GM13976 (cell line): ENCODE data around the gene CELSR2.

ENCODE experiments used
- DNase-seq: peaks from one replicate; pipeline ENCODE4 v3.0.0; 2012; ENCODE audit warnings: low spot score
- CTCF ChIP-seq: IDR thresholded peaks from 2 replicates; pipeline ENCODE4 v1.5.1; 2012; ENCODE audit warnings: borderline replicate concordance, mild to moderate bottlenecking; ENCODE audit not compliant: insufficient read depth; ENCODE audit errors: extremely low read depth, missing control alignments, control extremely low read depth
- in situ Hi-C: fragments of 300-500 bp; cut with MboI; formaldehyde crosslinking; loops from one replicate; pipeline ENCODE4 v1.12.0; 2022; ENCODE audit warnings: low sequenced_read_pairs, mixed read lengths, inconsistent platforms; ENCODE audit not compliant: unreplicated experiment

Gene CELSR2

DNA sequence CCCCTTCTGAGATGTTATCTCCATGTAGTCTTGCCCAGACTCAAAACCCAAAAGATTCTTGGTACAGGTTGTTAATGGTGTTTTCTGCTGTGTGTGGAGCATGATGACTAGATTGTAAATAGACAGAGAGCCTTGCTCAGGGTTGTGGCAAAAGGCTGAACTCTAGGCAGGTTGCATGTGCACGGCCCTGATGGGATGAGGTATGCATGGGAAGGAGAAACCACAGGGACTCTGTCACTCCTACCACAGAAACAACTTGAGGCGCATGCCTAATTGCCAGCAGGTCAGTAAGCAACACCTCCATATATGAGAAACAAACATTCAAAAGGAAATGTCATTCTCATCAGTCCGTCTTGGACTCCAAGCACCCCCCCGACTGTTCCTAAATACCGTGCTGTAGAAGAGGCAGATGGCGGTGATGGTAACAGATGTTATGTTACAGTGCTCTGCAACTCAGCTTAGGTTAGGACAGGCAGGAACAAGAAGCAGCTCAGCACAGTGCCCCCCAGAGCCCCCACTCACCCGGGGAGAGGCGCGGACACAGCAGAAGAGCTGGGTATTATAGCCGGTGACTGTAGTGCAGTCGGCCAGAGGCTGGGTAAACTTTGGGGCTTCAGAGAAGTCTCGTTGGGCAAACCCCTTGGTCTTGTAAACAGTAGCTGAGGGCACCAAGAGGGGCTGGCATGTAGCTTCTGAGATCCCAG lies 46.5 kb downstream of the CELSR2 start:
- in situ Hi-C loops = no loop called here
- no peak for TF ChIP-seq CTCF
- no peak for DNase-seq

DNA sequence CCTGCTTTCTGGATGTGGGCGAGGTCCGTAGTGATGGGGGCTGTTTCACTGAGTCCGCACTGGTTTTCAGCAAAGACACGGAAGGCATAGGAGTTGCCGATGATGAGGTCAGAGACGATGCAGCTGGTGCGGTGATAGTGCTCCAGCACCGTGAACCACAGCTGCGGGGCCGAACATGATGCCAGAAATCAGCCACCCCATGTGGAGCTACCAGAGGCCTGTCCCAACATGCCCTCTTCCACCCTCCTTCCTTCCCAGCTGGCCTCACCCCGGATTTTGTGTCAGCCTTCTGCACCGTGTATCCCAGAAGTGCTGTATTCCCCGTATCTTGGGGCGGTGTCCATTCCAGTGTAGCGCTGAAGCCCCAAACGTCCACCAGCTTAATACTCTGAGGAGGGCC lies 47.4 kb downstream of the CELSR2 start:
- in situ Hi-C loops = no loop called here
- no peak for DNase-seq
- no peak for TF ChIP-seq CTCF

DNA sequence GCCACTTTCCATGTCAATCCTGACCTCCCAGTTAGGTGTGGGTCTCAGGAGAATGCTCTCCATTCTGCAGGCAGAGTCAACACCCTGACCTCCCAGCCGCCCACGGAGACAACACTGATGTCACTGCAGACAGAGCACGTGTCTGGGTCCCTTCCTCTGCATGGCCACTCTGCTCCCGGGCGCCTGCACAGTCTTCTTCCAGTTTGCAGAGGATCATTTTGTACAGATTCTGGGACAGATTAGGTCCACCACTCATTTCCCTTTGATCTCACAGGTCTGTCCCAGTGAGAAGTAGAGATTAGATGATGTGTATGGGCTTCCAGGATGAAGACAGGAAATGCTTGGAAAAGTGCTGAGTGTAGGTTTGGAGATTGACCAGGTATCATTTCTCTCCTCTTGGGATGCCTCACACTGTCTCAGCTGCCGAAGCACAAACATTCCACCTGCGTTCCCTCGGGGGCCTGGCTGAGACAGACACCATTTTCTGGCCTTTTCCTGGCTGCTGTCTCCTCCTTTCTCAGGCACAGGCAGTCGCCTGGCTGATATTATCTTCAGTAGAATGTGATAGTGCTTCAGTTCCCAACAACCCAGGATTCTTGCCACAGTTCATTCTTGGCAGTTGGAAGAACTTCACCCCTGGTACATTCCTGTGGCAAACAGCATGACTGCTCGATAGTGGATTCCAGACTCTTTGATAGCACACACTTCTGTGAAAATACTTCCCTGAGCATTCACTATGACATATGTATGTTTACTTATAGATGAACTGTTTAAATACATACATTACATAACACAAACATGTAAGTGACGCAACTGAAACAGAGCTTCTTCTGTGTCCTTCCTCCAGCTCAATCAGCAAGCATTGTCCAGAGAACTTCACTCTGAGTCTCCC lies 49.6 kb downstream of the CELSR2 start:
- DNase-seq = peak; percentile 66
- in situ Hi-C loops = no loop called here
- no peak for TF ChIP-seq CTCF

DNA sequence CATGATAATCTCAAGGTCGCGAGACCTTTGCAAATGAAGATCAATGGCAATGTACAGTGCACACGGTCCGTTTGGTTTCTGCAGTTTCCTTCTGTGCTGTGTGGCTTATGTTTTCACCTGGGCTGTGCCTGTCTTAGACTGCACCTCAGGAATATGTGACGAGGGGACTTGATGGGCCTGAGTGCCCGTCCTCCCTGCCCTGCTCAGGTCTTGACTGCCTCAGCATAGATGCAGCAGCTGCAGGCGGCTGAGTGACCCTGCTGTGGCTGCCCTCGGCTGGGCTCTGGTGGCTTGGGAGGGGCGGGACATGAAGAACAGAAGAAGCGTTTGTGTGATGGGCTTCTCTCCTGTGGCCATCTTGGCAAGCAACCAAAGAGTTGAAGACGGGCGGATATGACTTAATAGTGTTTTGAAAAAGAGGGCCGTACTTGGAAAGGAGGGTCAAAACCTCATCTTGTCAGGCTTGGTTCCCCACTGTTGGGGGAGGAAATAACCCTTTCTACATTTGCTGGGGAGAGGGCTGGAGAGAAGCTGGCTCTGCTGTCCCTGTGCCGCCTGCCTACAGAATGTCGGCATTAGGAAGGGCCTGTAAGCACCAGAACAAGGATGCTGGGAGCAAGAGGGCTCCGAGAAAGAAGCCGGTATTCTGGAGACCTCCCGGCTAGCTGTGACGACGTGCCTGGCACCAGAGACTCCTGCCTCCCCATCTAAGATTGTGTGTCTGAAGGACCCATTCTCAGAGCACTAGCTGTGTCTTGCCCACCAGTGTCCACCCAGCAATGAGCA lies 50.4 kb downstream of the CELSR2 start:
- no peak for DNase-seq
- in situ Hi-C loops = no loop called here
- TF ChIP-seq CTCF = no peak

DNA sequence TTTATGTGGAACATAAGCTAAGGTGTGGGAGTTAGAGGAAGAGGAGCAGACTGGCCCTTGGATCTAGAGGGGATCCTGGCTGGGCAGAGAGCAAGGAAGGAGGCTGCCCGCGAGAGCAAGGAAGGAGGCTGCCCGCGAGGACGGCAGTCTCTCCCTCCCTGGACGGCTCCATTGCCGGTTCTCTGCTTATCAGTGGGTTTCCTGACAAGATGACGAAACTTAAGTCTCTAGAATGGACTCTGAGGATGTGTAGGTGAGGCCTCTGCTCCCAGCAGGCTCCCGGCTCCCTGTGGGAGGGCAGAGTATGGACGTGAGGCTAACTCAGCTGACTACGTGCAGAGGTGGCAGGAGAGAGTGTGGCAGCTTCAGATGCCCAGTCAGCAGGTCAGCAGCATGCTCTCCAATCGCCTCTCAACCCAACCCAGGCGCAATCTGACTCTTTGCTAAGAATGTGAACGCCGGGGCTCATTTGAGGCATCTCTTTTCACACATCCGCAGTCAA lies 51.4 kb downstream of the CELSR2 start:
- no peak for TF ChIP-seq CTCF
- DNase-seq = no peak
- in situ Hi-C loops = no loop called here

- TF ChIP-seq CTCF = no peak
- no peak for DNase-seq
- in situ Hi-C loops = no loop called here
Observed at GRCh38 chr1:109301874-109302273, 52.5 kb downstream of the CELSR2 start.
